Spleen (tissue), 7 donors: ENCODE data around the gene CCDC34.

Source experiments
- CTCF ChIP-seq, 11 experiments: fragments of 200-600 bp in 7 of 11; fragments of 450-650 bp in 4 of 11; sonication (generic) in 4 of 11; IDR thresholded peaks in 8 of 11; conservative IDR thresholded peaks in 3 of 11; 1 replicate in 7 of 11; 2 replicates in 4 of 11; pipeline versions ENCODE4 v1.4.0 to v1.8.0; 2016 to 2021; ENCODE audit warnings: antibody characterized with exemption in 11 of 11, inconsistent platforms in 4 of 11, mild to moderate bottlenecking in 1 of 11
- POLR2A ChIP-seq, 3 donors: fragments of 450-650 bp; IDR thresholded peaks; one replicate each; pipeline ENCODE4 v1.5.1; 2017; ENCODE audit warnings: antibody characterized with exemption in 3 of 3, mild to moderate bottlenecking in 1 of 3
- POLR2AphosphoS5 ChIP-seq, 3 donors: sonication (generic); formaldehyde crosslinking; IDR thresholded peaks; one replicate each; pipeline ENCODE4 v1.5.1; 2017; ENCODE audit warnings: antibody characterized with exemption in 3 of 3
- donor health status: DM: no; HTN: no; CAD: no; lungs with moderate emphysema.
- donor health status: DM: no; HTN: no; CAD: no.
- donor health status: DM: no; HTN: no; CAD: no.

DNA sequence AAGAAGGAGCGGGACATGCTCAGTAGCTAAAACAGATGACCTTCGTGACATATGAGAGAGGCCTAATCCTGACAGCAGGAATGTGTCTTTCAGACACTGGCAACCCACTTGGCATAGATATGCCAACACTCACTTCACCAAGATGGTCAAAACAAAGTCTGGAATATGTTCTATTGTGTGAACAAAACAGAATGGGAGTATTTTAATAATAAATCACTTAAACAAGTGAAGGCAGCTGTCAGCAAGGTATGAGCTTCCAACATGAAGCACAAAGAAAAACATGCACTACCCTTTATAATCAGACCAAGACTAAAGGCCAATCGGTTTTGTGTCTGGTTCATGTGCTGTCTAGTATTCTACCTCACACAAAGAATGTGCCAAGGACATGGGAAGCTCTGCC lies 23.1 kb downstream of the CCDC34 start:
- TF ChIP-seq POLR2AphosphoS5 (IDR thresholded peaks at IDR 0.05) (no peak), CTCF (IDR thresholded peaks at IDR 0.05 in 8 of 11, conservative IDR thresholded peaks at IDR 0.05 in 3 of 11) (no peak), POLR2A (IDR thresholded peaks at IDR 0.05) (no peak)
